DOHH2 (cell line): ENCODE data around the gene GYS1.

Source experiments
- H3F3A ChIP-seq: fragments of 200-600 bp; sonication (generic), shearing (Covaris generic); 2 replicates; pipeline ENCODE4 v1.6.0; 2016; ENCODE audit warnings: antibody characterized with exemption, mild to moderate bottlenecking; ENCODE audit not compliant: control insufficient read depth, insufficient read depth
- H3K27ac ChIP-seq: fragments of 200-600 bp; sonication (generic); 2 replicates; pipeline ENCODE4 v1.5.1; 2014; ENCODE audit warnings: low read depth, mild to moderate bottlenecking, low read length, moderate library complexity
- H3K27me3 ChIP-seq: fragments of 200-600 bp; sonication (generic); 2 replicates; pipeline ENCODE4 v1.6.1; 2014; ENCODE audit warnings: mild to moderate bottlenecking, low read length, mixed read lengths; ENCODE audit not compliant: control insufficient read depth
- H3K36me3 ChIP-seq: fragments of 200-600 bp; sonication (generic); 2 replicates; pipeline ENCODE4 v1.6.1; 2014; ENCODE audit warnings: mild to moderate bottlenecking, low read length, moderate library complexity, mixed read lengths; ENCODE audit not compliant: control insufficient read depth
- H3K4me1 ChIP-seq: fragments of 200-600 bp; sonication (generic); 2 replicates; pipeline ENCODE4 v1.6.1; 2014; ENCODE audit warnings: mild to moderate bottlenecking, low read length, mixed read lengths; ENCODE audit not compliant: control insufficient read depth
- H3K4me2 ChIP-seq: fragments of 200-600 bp; sonication (generic); 2 replicates; pipeline ENCODE4 v1.6.0; 2014; ENCODE audit warnings: mild to moderate bottlenecking, low read length, moderate library complexity
- H3K4me3 ChIP-seq: fragments of 200-600 bp; sonication (generic); 2 replicates; pipeline ENCODE4 v1.5.1; 2014; ENCODE audit warnings: mild to moderate bottlenecking, low read length, mixed read lengths
- H3K79me2 ChIP-seq: fragments of 200-600 bp; sonication (generic); 2 replicates; pipeline ENCODE4 v1.6.1; 2014; ENCODE audit warnings: mild to moderate bottlenecking, low read length, mixed read lengths; ENCODE audit not compliant: control insufficient read depth
- H3K9me2 ChIP-seq: fragments of 200-600 bp; sonication (generic); replicated peaks from 2 replicates; pipeline ENCODE4 v1.6.1; 2014; ENCODE audit warnings: mild to moderate bottlenecking, low read length, mixed read lengths; ENCODE audit not compliant: control insufficient read depth
- H3K9me3 ChIP-seq: fragments of 200-600 bp; sonication (generic); 2 replicates; pipeline ENCODE4 v1.6.1; 2014; ENCODE audit warnings: antibody characterized with exemption, low read length, mixed read lengths; ENCODE audit not compliant: control insufficient read depth, insufficient read depth
- H4K20me1 ChIP-seq: fragments of 200-600 bp; sonication (generic); 2 replicates; pipeline ENCODE4 v1.6.0; 2014; ENCODE audit warnings: low read depth, mild to moderate bottlenecking, antibody characterized with exemption, low read length, moderate library complexity; ENCODE audit not compliant: control insufficient read depth, insufficient read depth
- EZH2phosphoT487 ChIP-seq: fragments of 200-600 bp; sonication (generic); IDR thresholded peaks from 2 replicates; pipeline ENCODE4 v1.6.1; 2017; ENCODE audit warnings: borderline replicate concordance, mild to moderate bottlenecking, antibody characterized with exemption, low read length, moderate library complexity, mixed read lengths
- TF ChIP-seq, protein P1 (sequence below): fragments of 200-600 bp; sonication (generic); IDR thresholded peaks from one replicate; pipeline ENCODE4 v1.5.1; 2014; ENCODE audit warnings: antibody characterized with exemption, mild to moderate bottlenecking, low read depth, low read length; ENCODE audit not compliant: poor library complexity, severe bottlenecking

GYS1 gene

DNA sequence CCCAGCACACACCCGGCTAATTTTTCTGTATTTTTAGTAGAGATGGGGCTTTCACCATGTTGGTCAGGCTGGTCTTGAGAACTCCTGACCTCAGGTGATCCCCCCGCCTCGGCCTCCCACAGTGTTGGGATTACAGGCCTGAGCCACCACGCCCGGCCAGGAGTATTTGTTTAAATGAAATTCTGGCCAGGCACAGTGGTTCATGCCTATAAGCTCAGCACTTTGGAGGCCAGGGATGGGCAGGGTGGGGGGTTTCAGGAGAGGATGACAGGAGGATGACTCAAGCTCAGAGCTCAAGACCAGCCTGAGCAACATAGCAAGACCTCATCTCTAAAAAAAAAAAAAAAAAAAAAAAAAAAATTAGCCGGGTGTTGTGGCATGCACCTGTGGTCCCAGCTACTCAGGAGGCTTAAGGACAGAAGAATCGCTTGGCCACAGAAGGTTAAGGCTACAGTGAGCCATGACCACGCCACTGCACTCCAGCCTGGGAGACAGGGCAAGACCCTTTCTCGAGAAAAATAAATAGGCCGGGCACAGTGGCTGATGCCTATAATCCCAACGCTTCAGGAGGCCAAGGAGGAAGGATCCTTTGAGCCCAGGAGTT, 67.8 kb downstream of the GYS1 start:
- H3K79me2 ChIP-seq, result no peaks in the 10 kb centered on the region
- no peak for TF ChIP-seq EZH2phosphoT487
- TF ChIP-seq, protein P1, sequence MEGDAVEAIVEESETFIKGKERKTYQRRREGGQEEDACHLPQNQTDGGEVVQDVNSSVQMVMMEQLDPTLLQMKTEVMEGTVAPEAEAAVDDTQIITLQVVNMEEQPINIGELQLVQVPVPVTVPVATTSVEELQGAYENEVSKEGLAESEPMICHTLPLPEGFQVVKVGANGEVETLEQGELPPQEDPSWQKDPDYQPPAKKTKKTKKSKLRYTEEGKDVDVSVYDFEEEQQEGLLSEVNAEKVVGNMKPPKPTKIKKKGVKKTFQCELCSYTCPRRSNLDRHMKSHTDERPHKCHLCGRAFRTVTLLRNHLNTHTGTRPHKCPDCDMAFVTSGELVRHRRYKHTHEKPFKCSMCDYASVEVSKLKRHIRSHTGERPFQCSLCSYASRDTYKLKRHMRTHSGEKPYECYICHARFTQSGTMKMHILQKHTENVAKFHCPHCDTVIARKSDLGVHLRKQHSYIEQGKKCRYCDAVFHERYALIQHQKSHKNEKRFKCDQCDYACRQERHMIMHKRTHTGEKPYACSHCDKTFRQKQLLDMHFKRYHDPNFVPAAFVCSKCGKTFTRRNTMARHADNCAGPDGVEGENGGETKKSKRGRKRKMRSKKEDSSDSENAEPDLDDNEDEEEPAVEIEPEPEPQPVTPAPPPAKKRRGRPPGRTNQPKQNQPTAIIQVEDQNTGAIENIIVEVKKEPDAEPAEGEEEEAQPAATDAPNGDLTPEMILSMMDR, result no peak
- no peaks in the 10 kb centered on the region for H3K9me2 ChIP-seq
- H3F3A ChIP-seq, result 0 out of 2 replicates have a peak, but pooled peaks cover 2% of the 10 kb centered on the region
- peaks cover 10% of the 10 kb centered on the region for H3K36me3 ChIP-seq
- no peaks in the 10 kb centered on the region for H3K27me3 ChIP-seq
- no peak overlapping the region for H3K4me3 ChIP-seq
- H3K4me1 ChIP-seq, result no peaks in the 10 kb centered on the region
- no peaks in the 10 kb centered on the region for H4K20me1 ChIP-seq
- H3K9me3 ChIP-seq, result no peaks in the 10 kb centered on the region
- no peak overlapping the region for H3K4me2 ChIP-seq
- H3K27ac ChIP-seq, result no peak overlapping the region

DNA sequence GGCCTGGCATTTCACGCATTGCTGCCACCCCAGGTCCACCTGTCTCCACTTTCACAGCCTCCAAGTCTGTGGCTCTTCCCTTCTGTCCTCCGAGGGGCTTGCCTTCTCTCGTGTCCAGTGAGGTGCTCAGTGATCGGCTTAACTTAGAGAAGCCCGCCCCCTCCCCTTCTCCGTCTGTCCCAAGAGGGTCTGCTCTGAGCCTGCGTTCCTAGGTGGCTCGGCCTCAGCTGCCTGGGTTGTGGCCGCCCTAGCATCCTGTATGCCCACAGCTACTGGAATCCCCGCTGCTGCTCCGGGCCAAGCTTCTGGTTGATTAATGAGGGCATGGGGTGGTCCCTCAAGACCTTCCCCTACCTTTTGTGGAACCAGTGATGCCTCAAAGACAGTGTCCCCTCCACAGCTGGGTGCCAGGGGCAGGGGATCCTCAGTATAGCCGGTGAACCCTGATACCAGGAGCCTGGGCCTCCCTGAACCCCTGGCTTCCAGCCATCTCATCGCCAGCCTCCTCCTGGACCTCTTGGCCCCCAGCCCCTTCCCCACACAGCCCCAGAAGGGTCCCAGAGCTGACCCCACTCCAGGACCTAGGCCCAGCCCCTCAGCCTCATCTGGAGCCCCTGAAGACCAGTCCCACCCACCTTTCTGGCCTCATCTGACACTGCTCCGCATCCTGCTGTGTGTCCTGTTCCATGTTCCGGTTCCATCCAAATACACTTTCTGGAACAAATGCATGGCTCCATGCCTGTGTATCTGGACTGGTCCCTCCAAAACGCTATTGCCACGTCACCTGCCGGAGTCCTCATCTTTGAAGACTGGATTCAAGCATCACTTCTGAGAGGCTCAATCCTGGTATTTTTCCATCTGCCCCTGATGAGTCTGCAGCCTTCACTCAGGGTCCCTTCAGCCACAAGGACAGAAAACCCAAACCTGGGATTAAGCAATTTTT, 70.3 kb downstream of the GYS1 start:
- H3K36me3 ChIP-seq, result peaks cover 20% of the 10 kb centered on the region
- H3F3A ChIP-seq, result peaks cover 3% of the 10 kb centered on the region; the same call in 1 of the 2 replicates
- TF ChIP-seq EZH2phosphoT487, result no peak
- TF ChIP-seq, protein P1, result no peak
- H3K79me2 ChIP-seq, result no peaks in the 10 kb centered on the region
- H3K9me3 ChIP-seq, result no peaks in the 10 kb centered on the region
- no peak overlapping the region for H3K4me2 ChIP-seq
- no peaks in the 10 kb centered on the region for H4K20me1 ChIP-seq
- peaks cover 13% of the 10 kb centered on the region for H3K4me1 ChIP-seq
- H3K27ac ChIP-seq, result no peak overlapping the region
- no peaks in the 10 kb centered on the region for H3K27me3 ChIP-seq
- no peak overlapping the region for H3K4me3 ChIP-seq
- H3K9me2 ChIP-seq, result no peaks in the 10 kb centered on the region

- Histone ChIP-seq H3K79me2 (no peaks in the 10 kb centered on the region), H3K4me3 (no peak overlapping the region), H3K27ac (no peak overlapping the region), H3K4me1 (peaks cover 22% of the 10 kb centered on the region), H3K9me3 (no peaks in the 10 kb centered on the region), H3K9me2 (no peaks in the 10 kb centered on the region), H4K20me1 (no peaks in the 10 kb centered on the region), H3K36me3 (peaks cover 23% of the 10 kb centered on the region), H3F3A (peaks cover 4% of the 10 kb centered on the region; the same call in 1 of the 2 replicates), H3K27me3 (no peaks in the 10 kb centered on the region), H3K4me2 (no peak overlapping the region)
- TF ChIP-seq EZH2phosphoT487, result no peak
- TF ChIP-seq, protein P1, result no peak
These were observed 71.2 kb downstream of the GYS1 start for GRCh38 chr19:48921721-48922500.
